Measurements from ENCODE around the gene GCK. TPM values are rescaled to one million over a fixed set of nuclear protein-coding genes. Genes with fewer than 3 reads are reported as not detected.

GCK gene
- total RNA-seq, 3 donors from 2014 or later (not counting 1 experiment from before 2014, with no cell fraction given), result not detected

GRCh38 chr7:44232901-44233715, 43.9 kb upstream of the GCK start:
- H3K36me3 ChIP-seq (ENCODE audit: control insufficient read depth, insufficient read depth, low read length), result no peaks in the 10 kb centered on the region
- H3K4me1 ChIP-seq (ENCODE audit: control insufficient read depth, insufficient read depth, low read length), result no peaks in the 10 kb centered on the region
- Mint-ChIP-seq H3K4me1 (no peaks in the 10 kb centered on the region), H3K27ac (no peak overlapping the region), H3K27me3 (ENCODE audit: low read depth in 2 of 2) (no peaks in the 10 kb centered on the region), H3K9me3 (no peaks in the 10 kb centered on the region), H3K36me3 (no peaks in the 10 kb centered on the region), H3K4me3 (no peak overlapping the region)
- H3K4me3 ChIP-seq (ENCODE audit: low read length), result no peak overlapping the region
- no peaks in the 10 kb centered on the region for H3K9me3 ChIP-seq (ENCODE audit: control insufficient read depth, insufficient read depth, low read length)
- DNase-seq (no peak), ATAC-seq (no peak)
- no peaks in the 10 kb centered on the region for H3K27me3 ChIP-seq (ENCODE audit: control insufficient read depth, insufficient read depth, low read length)
- 89% methylated on average over 22 of the region's 22 CpGs for WGBS (ENCODE audit: insufficient coverage)
- intact Hi-C loops (cut with micrococcal nuclease), result no loop called here
- TF ChIP-seq CTCF (IDR thresholded peaks at IDR 0.05), result no peak
- no peak overlapping the region for H3K27ac ChIP-seq (ENCODE audit: low read length)

- Mint-ChIP-seq H3K27ac (no peak overlapping the region), H3K4me1 (no peaks in the 10 kb centered on the region), H3K9me3 (no peaks in the 10 kb centered on the region), H3K36me3 (no peaks in the 10 kb centered on the region), H3K27me3 (ENCODE audit: low read depth in 2 of 2) (no peaks in the 10 kb centered on the region), H3K4me3 (no peak overlapping the region)
- DNase-seq, result no peak
- no peaks in the 10 kb centered on the region for H3K9me3 ChIP-seq (ENCODE audit: control insufficient read depth, insufficient read depth, low read length)
- H3K4me3 ChIP-seq (ENCODE audit: low read length), result no peak overlapping the region
- no peaks in the 10 kb centered on the region for H3K36me3 ChIP-seq (ENCODE audit: control insufficient read depth, insufficient read depth, low read length)
- TF ChIP-seq CTCF (IDR thresholded peaks at IDR 0.05), result no peak
- 91% methylated on average over 13 of the region's 13 CpGs for WGBS (ENCODE audit: insufficient coverage)
- no peak overlapping the region for H3K27ac ChIP-seq (ENCODE audit: low read length)
- intact Hi-C loops (cut with micrococcal nuclease), result no loop called here
- no peak for ATAC-seq
- H3K4me1 ChIP-seq (ENCODE audit: control insufficient read depth, insufficient read depth, low read length), result no peaks in the 10 kb centered on the region
- H3K27me3 ChIP-seq (ENCODE audit: control insufficient read depth, insufficient read depth, low read length), result no peaks in the 10 kb centered on the region
Measured at GRCh38 chr7:44232396-44232795, 43.2 kb upstream of the GCK start.

- Mint-ChIP-seq H3K4me1 (no peaks in the 10 kb centered on the region), H3K4me3 (no peak overlapping the region), H3K27me3 (ENCODE audit: low read depth in 2 of 2) (peaks cover 0 to 2% of the 10 kb centered on the region in 2 donors), H3K36me3 (no peaks in the 10 kb centered on the region), H3K9me3 (no peaks in the 10 kb centered on the region), H3K27ac (no peak overlapping the region)
- intact Hi-C loops (cut with micrococcal nuclease), result no loop called here
- H3K9me3 ChIP-seq (ENCODE audit: control insufficient read depth, insufficient read depth, low read length), result no peaks in the 10 kb centered on the region
- WGBS (ENCODE audit: insufficient coverage), result 93% methylated on average over 12 of the region's 12 CpGs
- no peak for TF ChIP-seq CTCF (IDR thresholded peaks at IDR 0.05)
- no peak overlapping the region for H3K4me3 ChIP-seq (ENCODE audit: low read length)
- H3K27me3 ChIP-seq (ENCODE audit: control insufficient read depth, insufficient read depth, low read length), result no peaks in the 10 kb centered on the region
- no peak overlapping the region for H3K27ac ChIP-seq (ENCODE audit: low read length)
- ATAC-seq (no peak), DNase-seq (no peak)
- H3K36me3 ChIP-seq (ENCODE audit: control insufficient read depth, insufficient read depth, low read length), result no peaks in the 10 kb centered on the region
- H3K4me1 ChIP-seq (ENCODE audit: control insufficient read depth, insufficient read depth, low read length), result no peaks in the 10 kb centered on the region
Measured at GRCh38 chr7:44231088-44231487, 41.8 kb upstream of the GCK start.

- H3K4me1 ChIP-seq (ENCODE audit: control insufficient read depth, insufficient read depth, low read length), result no peaks in the 10 kb centered on the region
- H3K36me3 ChIP-seq (ENCODE audit: control insufficient read depth, insufficient read depth, low read length), result no peaks in the 10 kb centered on the region
- 96% methylated on average over 7 of the region's 7 CpGs for WGBS (ENCODE audit: insufficient coverage)
- intact Hi-C loops (cut with micrococcal nuclease), result no loop called here
- DNase-seq, result no peak
- H3K27me3 ChIP-seq (ENCODE audit: control insufficient read depth, insufficient read depth, low read length), result no peaks in the 10 kb centered on the region
- H3K27ac Mint-ChIP-seq, result no peak overlapping the region
- ATAC-seq, result no peak
- no peak overlapping the region for H3K27ac ChIP-seq (ENCODE audit: low read length)
- no peak overlapping the region for H3K4me3 Mint-ChIP-seq
- no peaks in the 10 kb centered on the region for H3K36me3 Mint-ChIP-seq
- no peaks in the 10 kb centered on the region for H3K9me3 Mint-ChIP-seq
- no peak overlapping the region for H3K4me3 ChIP-seq (ENCODE audit: low read length)
- TF ChIP-seq CTCF (IDR thresholded peaks at IDR 0.05), result no peak
- H3K4me1 Mint-ChIP-seq, result no peaks in the 10 kb centered on the region
- H3K9me3 ChIP-seq (ENCODE audit: control insufficient read depth, insufficient read depth, low read length), result no peaks in the 10 kb centered on the region
- H3K27me3 Mint-ChIP-seq (ENCODE audit: low read depth in 2 of 2), result peaks cover 0 to 5% of the 10 kb centered on the region in 2 donors
Measured at GRCh38 chr7:44230286-44230685, 41.0 kb upstream of the GCK start.
